Muscle of arm (tissue), 14 donors: ENCODE results near the gene VPS52. TPM values are rescaled to one million over a fixed set of nuclear protein-coding genes. Genes with fewer than 3 reads are reported as not detected.
A peak's percentile ranks its signal among the peaks of the same experiment; 100 is the strongest.

Source experiments
- DNase-seq: peaks from one replicate; pipeline ENCODE4 v3.0.0-alpha.2; 2013
- long read RNA-seq, 11 donors: transcript quantifications; one replicate each; lab custom pipeline, GENCODE V29; 2026
- polyA plus RNA-seq, 12 donors: library from polyadenylated mRNA; unstranded; fragments of 120-200 nt; gene quantifications; one replicate each; pipeline ENCODE4 v1.2.1, GENCODE V29; 2013; ENCODE audit not compliant: insufficient read length in 12 of 12

VPS52 gene
- polyA plus RNA-seq, result 10 to 100 TPM in 11 of 12 donors, not detected in 1; 34.7 to 75.9 (median 45.1) TPM
- long read RNA-seq, donor 1, transcript VPS52-222 (4 exons, 743 nt), result major isoform, 10 of 9,862 reads
- long read RNA-seq, donor 1, partial matches to known transcripts, result 1,915 of 9,862 reads
- long read RNA-seq, donor 1, other reads (novel, unspliced or antisense), result 7,933 of 9,862 reads
- long read RNA-seq, donor 2, partial matches to known transcripts, result 11,327 of 12,210 reads
- long read RNA-seq, donor 2, other reads (novel, unspliced or antisense), result 873 of 12,210 reads
- long read RNA-seq, donor 3, partial matches to known transcripts, result 0 of 5 reads
- long read RNA-seq, donor 3, other reads (novel, unspliced or antisense), result 0 of 5 reads
- long read RNA-seq, donor 4, partial matches to known transcripts, result 0 of 3 reads
- long read RNA-seq, donor 4, other reads (novel, unspliced or antisense), result 0 of 3 reads
- long read RNA-seq, donor 5, transcript VPS52-222 (4 exons, 743 nt), result major isoform, 11 of 16,576 reads
- long read RNA-seq, donor 5, partial matches to known transcripts, result 15,591 of 16,576 reads
- long read RNA-seq, donor 5, other reads (novel, unspliced or antisense), result 969 of 16,576 reads
- long read RNA-seq, donor 6, transcript VPS52-222 (4 exons, 743 nt), result major isoform, 5 of 9 reads
- long read RNA-seq, donor 6, partial matches to known transcripts, result 0 of 9 reads
- long read RNA-seq, donor 6, other reads (novel, unspliced or antisense), result 0 of 9 reads
- long read RNA-seq, donor 7, partial matches to known transcripts, result 3,311 of 3,494 reads
- long read RNA-seq, donor 7, other reads (novel, unspliced or antisense), result 180 of 3,494 reads
- long read RNA-seq, donor 8, transcript VPS52-222 (4 exons, 743 nt), result major isoform, 8 of 9,264 reads
- long read RNA-seq, donor 8, partial matches to known transcripts, result 8,707 of 9,264 reads
- long read RNA-seq, donor 8, other reads (novel, unspliced or antisense), result 547 of 9,264 reads
- long read RNA-seq, donor 9, partial matches to known transcripts, result 0 of 4 reads
- long read RNA-seq, donor 9, other reads (novel, unspliced or antisense), result 0 of 4 reads
- long read RNA-seq, donor 10, transcript VPS52-222 (4 exons, 743 nt), result major isoform, 10 of 7,147 reads
- long read RNA-seq, donor 10, partial matches to known transcripts, result 6,756 of 7,147 reads
- long read RNA-seq, donor 10, other reads (novel, unspliced or antisense), result 380 of 7,147 reads
- long read RNA-seq, donor 11, transcript VPS52-222 (4 exons, 743 nt), result major isoform, 8 of 15 reads
- long read RNA-seq, donor 11, partial matches to known transcripts, result 0 of 15 reads
- long read RNA-seq, donor 11, other reads (novel, unspliced or antisense), result 0 of 15 reads

- DNase-seq, result peak; percentile 99
These were observed at the start of gene VPS52, which contains the start of gene RPS18 for GRCh38 chr6:33271468-33272274. Gene VPS52, minus strand, starts transcription at chr6:33271876. Its CDS starts 201 bp downstream, at chr6:33271675. Gene RPS18, plus strand, starts transcription at chr6:33272075. Its CDS starts 45 bp downstream, at chr6:33272120.

- no peak for DNase-seq
These were observed 49.6 kb upstream of the VPS52 start for GRCh38 chr6:33321227-33321626.

- DNase-seq, result no peak
These were observed 48.9 kb upstream of the VPS52 start for GRCh38 chr6:33320315-33321181.

- DNase-seq, result no peak
These were observed 48.3 kb upstream of the VPS52 start for GRCh38 chr6:33319939-33320314.

- DNase-seq, result no peak
These were observed 46.9 kb upstream of the VPS52 start for GRCh38 chr6:33318426-33319073.

GRCh38 chr6:33317669-33318425 is 46.2 kb upstream of the VPS52 start, which contains the start of gene ZBTB22:
Gene ZBTB22, minus strand, starts transcription at chr6:33317744. Its CDS starts 828 bp downstream, at chr6:33316916.
- DNase-seq, result peak; percentile 98

- peak; percentile 45 for DNase-seq
These were observed 45.7 kb upstream of the VPS52 start for GRCh38 chr6:33317419-33317668.

- DNase-seq, result no peak
These were observed 45.1 kb upstream of the VPS52 start for GRCh38 chr6:33316603-33317418.

GRCh38 chr6:33315793-33316602 is 44.3 kb upstream of the VPS52 start:
- no peak for DNase-seq

- no peak for DNase-seq
These were observed 43.5 kb upstream of the VPS52 start for GRCh38 chr6:33314943-33315792.

- DNase-seq, result peak; percentile 78
These were observed 42.9 kb upstream of the VPS52 start for GRCh38 chr6:33314515-33314942.

GRCh38 chr6:33313709-33314514 is 42.2 kb upstream of the VPS52 start, which contains the start of gene TAPBP:
Gene TAPBP, minus strand, starts transcription at chr6:33314078. Its CDS starts 37 bp downstream, at chr6:33314041.
- DNase-seq, result peak; percentile 75

- DNase-seq, result peak; percentile 51
These were observed 41.5 kb upstream of the VPS52 start for GRCh38 chr6:33313105-33313708.
